NCI-H2196 (cell line): ENCODE results near the gene MADCAM1.

Experiments
- DNase-seq: peaks from one replicate; lab custom pipeline; 2025; ENCODE audit not compliant: unreplicated experiment; lab: John Stamatoyannopoulos, UW

The MADCAM1 gene

DNA sequence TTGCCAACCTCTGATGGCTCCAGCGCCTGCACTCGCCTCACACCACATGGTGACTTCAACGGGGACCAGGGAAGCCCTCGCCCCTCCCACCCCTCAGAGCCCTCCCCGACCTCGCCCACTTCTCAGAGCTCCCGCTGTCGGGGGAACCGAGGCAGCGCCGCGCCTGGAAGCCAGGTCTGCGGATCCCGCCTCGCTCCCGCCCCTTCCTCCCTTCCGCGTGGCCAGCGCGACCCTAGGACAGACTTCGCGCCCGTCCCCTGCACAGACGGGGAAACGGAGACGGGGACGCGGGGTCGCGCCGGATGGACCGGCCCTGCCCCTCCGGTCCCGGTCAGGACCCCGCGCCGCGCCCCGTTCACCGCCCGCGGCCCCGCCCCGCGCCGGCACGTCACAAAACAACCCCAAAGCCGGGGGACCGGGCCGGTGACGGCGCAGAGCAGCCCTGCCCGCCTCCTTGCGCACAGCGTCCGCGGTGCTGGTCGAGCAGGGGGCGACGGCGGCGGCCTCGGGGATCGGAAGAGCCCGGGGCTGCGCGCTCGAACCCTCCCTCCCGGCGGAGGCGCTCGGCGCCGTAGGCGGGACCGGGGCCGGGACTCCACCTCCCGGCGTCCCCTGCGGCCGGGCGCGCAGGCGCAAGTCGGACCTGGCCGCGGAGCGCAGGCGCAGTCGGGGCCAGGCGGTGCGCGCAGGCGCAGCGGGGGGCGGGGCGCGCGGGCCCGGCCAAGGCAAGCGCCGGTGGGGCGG lies 34.9 kb downstream of the MADCAM1 start:
- DNase-seq = peak; percentile 96

DNA sequence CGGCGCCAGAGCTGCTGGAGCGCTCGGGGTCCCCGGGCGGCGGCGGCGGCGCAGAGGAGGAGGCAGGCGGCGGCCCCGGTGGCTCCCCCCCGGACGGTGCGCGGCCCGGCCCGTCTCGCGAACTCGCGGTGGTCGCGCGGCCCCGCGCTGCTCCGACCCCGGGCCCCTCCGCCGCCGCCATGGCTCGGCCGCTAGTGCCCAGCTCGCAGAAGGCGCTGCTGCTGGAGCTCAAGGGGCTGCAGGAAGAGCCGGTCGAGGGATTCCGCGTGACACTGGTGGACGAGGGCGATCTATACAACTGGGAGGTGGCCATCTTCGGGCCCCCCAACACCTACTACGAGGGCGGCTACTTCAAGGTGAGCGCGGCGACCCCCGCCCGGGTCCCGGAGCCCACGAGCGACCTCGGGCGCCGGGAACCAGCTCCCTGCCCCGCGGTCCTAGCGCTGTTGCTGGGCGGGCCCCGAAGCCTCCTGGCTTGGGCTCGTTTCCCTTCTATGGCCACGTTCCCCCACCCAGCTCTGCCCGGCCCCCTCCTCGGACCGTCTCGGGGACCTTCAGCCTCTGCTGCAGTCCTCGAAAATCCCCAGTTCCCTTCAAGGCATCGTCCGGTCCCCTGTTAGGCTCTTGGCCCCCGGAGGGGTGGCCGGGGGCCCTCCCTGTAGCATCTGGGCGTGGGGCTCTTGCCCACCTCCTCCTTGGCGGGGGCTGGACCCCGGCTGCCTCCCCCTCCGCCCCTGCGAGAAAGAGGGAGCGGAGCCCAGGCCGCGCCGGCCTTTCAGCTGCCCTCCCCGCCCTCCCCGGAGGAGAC lies 35.7 kb downstream of the MADCAM1 start, which contains the start of gene CDC34:
Gene CDC34, plus strand, starts transcription at position 8 of the 808 bp plus-strand sequence. Its CDS starts 172 bp downstream, at position 180.
- DNase-seq = no peak

DNA sequence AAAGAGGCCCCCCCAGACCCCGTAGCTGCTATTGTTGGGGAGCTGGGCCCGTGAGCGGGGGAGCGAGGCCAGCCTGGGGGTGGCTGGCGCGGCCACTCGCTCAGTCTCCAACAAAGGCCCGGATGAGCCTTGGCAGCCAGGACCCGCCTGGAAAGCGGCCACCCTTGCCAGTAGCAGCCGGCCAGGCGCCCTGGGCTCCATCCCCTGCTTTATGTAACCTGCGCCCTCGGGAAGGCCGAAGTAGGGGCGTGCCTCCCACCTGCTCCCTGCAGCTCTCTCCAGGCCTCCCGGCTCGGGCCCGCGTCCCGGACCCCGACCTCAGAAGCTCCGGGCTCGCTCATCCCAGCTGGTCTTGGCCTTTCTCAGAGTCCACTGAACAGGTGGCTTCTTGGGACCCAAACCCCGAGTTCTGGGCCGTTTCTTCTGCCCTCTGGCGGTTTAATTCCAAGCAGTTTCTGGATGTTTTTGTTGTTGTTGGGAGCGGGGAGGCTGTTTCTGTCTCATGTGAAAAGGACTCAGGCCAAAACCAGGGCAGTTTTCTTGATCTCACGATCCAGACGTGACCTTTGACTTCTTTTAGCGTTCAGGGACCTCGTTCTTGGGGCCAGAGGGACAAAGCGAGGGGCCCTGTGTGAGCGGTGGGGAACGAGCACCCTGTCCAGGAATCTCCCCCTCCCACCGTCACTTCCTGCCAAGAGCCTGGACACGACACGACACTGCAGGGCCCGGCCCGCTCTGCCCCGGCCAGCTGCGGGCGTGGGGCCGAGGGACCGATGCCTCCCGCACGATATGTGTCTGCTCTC lies 36.5 kb downstream of the MADCAM1 start:
- peak; percentile 69 for DNase-seq

DNA sequence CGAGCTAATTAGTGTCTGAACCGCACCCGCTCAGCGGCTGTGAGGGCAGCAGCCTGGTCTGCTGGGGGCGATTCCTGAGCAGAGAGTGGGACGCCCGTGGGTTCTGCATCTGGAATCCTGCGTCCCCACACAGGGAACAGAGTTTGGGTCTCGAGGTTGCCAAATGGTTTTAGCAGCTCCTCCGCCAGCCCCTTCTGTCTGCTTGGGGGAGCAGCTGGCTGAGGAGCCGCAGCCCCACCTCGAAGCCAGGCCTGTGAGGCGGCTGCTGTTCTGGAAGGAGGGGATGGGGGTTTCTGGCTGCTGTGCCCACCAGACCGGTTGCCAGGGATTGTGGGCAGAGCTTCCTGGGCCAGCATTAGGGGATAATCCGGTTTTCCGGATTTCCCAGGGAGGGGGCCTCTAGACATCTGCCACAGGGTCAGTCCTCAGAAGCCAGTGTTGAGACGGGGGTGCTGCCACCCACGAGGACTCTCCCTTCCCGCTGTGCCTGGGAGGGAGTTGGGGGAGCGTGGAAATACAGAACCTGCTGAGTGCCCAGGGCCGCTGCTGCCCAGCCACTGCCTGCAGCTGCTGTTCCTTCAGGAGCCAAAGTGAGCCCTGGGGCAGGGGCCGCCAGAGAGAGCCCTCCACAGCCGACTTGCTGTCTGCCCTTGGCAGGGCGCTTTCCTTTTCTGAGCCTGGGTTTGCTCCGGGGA lies 37.2 kb downstream of the MADCAM1 start:
- no peak for DNase-seq

DNA sequence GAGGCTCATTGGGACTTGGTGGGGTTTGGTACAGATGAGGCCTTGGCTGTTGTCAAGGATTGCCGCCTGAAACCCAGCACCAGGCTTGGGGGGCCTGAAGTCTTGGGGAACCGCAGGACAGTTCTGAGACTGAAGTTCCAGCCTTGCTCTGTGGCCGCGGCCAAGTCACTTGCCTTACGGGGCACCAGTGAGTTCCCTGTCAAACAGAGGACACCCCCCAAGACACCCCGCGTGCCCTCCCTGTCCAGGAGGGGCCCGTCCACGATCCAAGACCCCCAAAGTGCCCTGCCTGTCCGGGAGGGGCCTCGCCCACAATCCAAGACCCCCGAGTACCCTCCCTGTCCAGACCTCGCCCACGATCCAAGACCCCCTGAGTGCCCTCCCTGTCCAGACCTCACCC lies 37.8 kb downstream of the MADCAM1 start:
- DNase-seq = no peak

DNA sequence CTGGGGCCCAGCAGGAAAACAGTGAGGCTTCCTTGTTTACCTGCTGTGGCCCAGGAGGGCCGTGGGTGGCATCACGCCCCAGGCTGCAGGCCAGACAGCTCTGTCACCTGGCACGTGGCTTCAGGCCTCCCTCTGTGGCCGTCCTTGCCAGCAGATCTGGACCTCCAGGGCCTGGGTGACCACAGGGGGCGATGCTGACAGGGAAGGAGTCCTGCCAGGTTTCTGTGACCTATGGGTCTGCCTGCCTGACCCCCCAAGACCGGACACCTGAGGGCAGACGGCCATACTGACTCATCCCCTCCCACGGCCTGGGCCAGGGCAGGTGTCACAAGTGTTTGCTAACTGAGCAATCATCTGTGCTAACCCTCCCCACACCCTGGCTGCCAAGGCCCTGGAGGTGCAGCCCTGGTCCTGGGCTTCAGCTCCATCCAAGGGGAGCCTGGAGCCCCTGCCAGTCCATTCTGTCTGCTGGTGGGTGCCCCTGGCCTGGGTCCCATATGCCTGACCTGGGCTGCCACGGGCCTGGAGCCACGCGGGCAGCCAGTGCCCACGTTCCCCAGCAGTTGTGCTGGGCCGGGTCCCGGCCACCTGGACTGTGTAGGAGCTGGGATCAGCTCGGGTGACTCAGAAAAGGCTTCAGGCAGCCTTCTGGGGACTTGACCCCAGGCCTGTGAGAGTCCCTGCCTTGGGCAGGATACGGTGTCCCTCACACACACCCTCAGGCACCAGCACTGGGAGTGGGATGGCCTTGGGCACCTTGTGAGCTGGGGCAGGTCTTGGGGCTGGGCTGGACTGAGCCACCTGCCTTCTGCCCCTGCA lies 38.9 kb downstream of the MADCAM1 start:
- peak; percentile 78 for DNase-seq

DNA sequence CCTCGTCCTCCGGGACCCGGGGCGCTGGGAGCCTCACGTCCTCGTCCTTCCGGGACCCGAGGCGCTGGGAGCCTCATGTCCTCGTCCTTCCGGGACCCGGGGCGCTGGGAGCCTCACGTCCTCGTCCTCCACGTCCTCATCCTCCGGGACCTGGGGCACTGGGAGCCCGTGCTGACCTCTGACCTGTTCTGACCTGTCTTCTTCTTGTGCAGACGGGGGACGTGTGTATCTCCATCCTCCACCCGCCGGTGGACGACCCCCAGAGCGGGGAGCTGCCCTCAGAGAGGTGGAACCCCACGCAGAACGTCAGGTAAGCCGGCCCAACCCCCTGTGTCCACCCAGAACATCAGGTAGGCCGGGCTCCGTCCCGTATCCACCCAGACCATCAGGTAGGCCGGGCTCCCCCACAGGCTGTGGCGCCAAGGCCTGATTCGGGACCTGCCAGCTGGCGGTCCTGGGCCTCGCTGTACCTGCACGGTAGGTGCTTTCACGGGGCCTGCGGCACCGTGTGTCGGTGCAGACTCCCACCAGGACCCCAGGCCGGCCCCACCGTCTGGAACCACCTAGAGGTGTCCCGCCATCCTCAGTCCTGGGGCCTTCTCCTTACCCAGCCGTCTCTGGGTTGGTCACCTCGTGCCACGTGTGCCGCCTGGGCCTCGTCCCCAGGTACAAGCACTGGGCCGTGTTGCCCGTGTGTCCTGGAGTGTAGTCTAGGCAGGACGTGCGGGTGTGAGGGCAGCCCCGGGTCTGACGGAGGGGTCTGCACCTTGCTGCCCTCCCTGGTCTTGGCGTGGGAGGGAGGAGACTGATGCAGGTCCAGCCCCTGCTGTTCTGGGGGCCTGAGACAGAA lies 40.0 kb downstream of the MADCAM1 start:
- DNase-seq = no peak

DNA sequence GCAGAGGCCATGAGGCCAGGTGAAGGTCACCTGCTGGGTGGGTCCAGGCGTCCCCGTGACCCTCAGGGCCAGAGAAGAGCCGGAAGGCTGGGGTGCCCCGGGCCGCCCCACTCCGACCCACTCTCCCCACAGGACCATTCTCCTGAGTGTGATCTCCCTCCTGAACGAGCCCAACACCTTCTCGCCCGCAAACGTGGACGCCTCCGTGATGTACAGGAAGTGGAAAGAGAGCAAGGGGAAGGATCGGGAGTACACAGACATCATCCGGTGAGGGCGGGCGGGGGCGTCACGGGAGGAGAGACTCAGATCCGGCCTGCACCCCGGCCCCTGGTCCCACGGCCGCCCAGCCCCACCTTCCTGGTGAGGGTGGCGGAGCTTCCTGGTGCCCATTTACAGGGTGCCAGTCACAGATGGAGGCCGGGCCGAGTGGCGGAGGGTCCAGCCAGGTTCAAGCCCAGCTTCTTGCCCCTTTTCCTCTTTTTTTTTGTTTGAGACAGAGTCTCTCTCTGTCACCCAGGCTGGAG lies 40.7 kb downstream of the MADCAM1 start:
- no peak for DNase-seq

DNA sequence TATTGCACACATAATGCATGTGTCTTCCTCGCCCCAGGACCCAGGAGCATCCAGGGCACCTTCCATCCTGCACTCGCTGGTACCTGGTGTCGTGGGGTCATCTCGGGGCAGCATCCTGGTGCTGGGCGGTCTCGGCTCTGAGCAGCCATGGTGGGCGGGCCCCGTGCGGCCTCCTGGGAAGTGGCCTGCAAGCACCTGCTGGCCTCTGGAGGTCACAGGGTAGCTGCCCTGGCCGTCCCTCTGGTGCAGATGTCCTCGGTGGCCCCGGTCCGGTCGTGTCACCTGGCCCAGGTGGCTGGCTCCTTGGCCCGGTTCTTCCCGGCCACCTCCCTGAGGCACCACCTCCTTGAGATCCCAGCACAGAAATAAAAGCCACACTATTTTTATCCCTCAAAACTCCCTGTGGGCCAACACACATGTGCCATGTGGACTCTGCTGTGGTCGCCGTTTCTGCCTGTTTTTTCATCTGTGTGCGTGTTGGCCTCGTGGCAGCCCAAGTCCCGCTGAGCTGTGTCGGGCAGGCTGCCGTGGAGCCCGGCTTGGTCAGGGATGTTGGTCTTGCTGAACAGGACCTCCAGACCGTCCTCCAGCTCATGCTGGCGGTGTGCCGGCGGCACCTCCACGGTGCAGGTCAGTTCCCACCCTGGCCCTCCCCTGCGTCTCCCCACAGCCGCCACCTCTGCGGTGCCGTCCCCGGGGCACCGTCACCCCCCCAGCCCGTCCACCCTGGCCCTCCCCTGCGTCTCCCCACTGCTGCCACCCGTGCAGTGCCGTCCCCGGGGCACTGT lies 42.5 kb downstream of the MADCAM1 start:
- no peak for DNase-seq

DNA sequence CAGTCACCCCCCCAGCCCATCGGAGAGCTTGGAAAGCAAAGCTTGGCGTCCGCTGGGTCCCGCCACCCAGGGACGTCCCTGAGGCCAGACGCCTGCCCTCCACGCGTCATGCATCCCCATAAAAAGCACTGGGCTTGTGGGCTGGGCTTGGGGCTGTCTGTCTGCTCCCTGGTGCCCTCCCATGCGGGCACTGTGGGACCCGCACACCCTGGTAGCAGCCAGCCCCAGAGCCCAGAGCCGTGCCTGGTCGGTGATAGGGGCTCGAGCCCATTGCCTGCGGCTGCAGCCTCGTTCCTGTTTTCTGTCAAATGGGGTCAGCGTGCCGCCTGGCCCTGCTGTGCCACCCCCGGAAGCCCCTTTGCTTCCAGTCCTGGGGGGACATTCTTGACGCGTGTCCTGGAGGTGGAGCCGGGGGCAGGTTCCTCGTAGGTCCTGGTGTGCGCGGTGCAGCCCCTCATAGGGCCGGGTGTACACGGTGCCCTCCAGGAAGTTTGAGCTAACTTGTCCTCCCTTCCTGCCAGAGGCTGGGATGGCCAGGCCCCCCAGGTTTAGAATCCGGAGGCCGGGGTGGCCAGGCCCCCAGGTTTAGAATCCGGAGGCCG lies 43.2 kb downstream of the MADCAM1 start:
- no peak for DNase-seq

DNA sequence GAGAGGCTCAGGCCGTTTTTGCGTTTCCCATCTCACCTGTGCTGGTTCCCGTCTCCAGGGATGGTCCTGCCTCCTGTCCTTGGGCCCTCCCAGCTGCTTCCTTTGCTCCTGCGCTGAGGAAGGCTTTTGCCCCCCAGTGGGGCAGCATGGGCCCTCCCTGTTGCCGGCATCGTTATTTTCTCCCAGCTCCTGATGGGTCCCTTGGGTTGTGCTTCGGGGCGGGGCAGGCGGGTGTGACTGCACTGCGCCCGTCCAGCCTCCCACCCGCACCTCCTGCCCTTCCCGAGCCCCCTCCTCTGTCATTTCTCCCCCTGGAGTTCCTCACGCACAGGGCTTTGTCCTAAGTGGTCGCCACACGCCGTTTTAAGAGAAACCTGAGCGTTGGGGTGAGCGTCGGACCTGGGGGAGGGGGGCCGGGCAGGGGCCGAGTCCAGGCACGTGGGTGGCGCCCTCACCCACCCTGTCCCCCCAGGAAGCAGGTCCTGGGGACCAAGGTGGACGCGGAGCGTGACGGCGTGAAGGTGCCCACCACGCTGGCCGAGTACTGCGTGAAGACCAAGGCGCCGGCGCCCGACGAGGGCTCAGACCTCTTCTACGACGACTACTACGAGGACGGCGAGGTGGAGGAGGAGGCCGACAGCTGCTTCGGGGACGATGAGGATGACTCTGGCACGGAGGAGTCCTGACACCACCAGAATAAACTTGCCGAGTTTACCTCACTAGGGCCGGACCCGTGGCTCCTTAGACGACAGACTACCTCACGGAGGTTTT lies 44.8 kb downstream of the MADCAM1 start:
- DNase-seq = no peak

DNA sequence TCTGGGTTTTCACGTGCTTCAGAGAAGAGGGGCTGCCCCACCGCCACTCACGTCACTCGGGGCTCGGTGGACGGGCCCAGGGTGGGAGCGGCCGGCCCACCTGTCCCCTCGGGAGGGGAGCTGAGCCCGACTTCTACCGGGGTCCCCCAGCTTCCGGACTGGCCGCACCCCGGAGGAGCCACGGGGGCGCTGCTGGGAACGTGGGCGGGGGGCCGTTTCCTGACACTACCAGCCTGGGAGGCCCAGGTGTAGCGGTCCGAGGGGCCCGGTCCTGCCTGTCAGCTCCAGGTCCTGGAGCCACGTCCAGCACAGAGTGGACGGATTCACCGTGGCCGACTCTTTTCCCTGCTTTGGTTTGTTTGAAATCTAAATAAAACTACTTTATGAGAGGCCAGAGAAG lies 45.4 kb downstream of the MADCAM1 start:
- DNase-seq = no peak

DNA sequence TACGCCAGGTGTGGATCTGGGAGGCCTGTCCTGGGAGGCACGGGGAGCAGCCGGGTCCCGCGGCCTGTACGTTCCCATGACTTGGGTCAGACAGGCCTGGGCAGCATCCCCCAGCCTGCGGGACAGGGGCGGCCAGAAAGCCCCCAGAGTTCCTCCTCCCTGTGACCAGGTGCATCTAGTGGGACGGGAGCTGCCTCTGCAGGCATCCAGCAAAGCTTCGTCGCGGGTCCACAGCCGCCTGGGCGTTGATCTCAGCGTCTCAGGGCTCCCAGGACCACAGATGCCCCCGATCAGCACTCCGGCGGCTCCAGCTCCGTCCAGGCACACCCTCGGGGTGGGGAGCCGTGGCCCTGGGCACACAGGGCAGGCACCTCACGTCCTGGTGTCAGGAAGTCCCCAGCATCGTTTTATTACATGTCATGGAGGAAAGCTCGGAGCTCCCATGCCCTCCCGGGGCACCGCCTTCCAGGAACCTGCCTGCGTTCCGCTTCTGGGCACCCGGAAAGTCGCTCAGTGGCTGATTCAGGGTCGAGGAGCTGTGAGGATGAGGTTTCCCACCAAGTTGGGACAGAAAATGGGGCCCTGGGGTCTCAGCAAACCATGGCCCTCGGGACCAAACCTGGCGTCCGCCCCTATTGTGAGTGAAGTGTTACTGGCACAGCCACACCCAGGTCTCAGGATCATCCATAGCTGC lies 46.0 kb downstream of the MADCAM1 start:
- DNase-seq = no peak

DNA sequence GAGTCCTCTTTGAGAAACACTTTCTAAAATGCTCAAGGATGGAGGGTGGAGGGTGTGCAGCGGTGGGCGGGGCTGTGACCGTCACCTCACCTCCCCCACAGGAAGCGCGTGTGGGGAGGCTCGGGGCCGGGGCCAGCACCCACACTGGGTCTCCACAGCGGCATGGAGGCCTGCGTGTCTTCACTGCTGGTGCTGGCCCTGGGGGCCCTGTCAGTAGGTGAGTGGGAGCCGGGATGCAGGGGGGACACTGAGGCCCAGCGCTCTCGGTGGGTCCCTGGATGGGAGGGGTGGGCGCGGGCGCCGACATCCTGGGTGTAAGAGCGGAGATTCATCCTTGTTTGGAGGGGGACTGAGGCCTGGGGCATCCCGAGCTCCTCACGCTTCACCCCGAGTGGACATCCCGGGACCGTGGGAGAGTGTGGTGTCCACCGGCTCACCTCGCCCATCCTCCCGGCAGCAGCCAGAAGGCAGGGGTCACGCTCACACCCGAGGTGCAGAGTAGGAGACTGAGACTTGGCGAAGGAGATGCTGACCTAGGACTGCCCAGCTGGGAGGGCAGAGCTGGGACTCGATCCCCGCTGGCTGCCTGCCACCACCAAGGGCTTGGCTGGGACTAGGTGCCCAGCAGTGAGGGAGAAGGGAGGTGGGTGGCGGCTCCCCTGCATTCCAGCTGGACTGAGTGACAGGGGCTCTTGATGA lies 47.8 kb downstream of the MADCAM1 start, which contains the start of gene GZMM:
Gene GZMM, plus strand, starts transcription at position 144 of the 699 bp plus-strand sequence. Its CDS starts 19 bp downstream, at position 163.
- DNase-seq = no peak

DNA sequence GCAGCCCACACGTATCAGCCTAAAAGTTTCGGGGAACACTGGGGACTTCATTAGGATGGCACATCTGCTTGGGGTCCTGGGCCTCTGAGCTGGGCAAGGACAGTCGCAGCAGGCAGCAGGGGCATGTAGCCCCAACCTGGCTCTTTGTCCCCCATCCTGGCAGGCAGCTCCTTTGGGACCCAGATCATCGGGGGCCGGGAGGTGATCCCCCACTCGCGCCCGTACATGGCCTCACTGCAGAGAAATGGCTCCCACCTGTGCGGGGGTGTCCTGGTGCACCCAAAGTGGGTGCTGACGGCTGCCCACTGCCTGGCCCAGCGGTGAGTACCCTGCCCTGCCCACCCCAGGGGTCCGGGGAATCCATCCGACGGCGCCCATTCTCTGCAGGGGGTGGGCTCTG lies 50.8 kb downstream of the MADCAM1 start:
- no peak for DNase-seq
